Measurements from ENCODE around the gene RANBP10. TPM values are rescaled to one million over a fixed set of nuclear protein-coding genes. Genes with fewer than 3 reads are reported as not detected.

RANBP10 gene
- total and polyA plus RNA-seq, 2 donors (not counting 3 experiments of a cell fraction or from before 2014, with no cell fraction given) = 25.6 to 28.8 TPM

DNA sequence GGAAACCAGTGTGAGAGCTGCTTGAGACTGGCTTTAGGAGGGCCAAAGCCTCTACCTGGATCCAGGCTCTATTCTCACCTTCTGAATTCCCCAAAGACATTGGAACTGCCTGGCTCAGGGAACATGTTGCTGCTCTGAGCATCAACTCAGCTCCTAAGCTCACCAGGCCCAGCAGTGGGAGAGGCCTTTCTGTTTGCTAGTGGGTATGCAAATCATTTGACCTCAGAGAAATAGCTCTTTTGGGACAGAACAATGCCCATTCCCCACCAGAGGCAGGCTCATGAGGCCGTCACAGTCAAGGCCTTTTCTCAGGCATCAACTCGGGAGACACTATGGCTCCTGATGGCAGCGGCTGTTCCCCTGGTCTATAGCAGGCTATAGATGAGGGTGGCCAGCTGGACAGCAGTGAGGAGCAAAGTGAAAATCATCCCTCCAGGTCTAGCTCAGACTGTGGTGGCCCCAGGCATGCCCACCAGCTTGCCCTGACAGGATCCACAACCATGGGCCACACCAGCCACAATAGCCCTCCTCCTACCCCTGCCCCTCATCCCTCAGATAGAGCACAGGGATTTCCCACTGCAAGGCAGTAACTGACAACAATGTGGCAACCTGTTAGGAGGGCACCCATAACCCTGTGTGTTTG is 56.8 kb downstream of the RANBP10 start:
- Histone ChIP-seq H3K79me2 (ENCODE audit: control insufficient read depth, insufficient read depth, low read length) (no peaks in the 10 kb centered on the region), H3K4me2 (ENCODE audit: insufficient read depth, low read length) (no peak overlapping the region), H3K4me3 (replicated peaks in 1 of 3; ENCODE audit: insufficient read depth in 1 of 3, low read depth in 1 of 3, low read length in 3 of 3) (no peak overlapping the region), H4K20me1 (replicated peaks; ENCODE audit: control insufficient read depth, extremely low read depth, insufficient read depth, low read length) (no peaks in the 10 kb centered on the region), H3K4me1 (ENCODE audit: control insufficient read depth, extremely low read depth, insufficient read depth, low read length) (no peaks in the 10 kb centered on the region), H3K36me3 (ENCODE audit: control insufficient read depth in 2 of 2, extremely low read depth in 1 of 2, insufficient read depth in 2 of 2, low read length in 2 of 2) (no peaks in the 10 kb centered on the region), H3K9me3 (replicated peaks; ENCODE audit: control insufficient read depth, insufficient read depth, low read length) (no peaks in the 10 kb centered on the region), H3K27ac (ENCODE audit: insufficient read depth, low read depth, low read length) (no peak overlapping the region), H2AFZ (ENCODE audit: low read depth, low read length) (no peak overlapping the region), H3K27me3 (ENCODE audit: control insufficient read depth in 2 of 2, insufficient read depth in 2 of 2, low read length in 2 of 2) (no peaks in the 10 kb centered on the region), H3K9me1 (replicated peaks; ENCODE audit: control insufficient read depth, extremely low read depth, insufficient read depth, low read length) (no peaks in the 10 kb centered on the region), H3K9ac (replicated peaks; ENCODE audit: extremely low read depth, insufficient read depth, low read length) (no peak overlapping the region)
- DNase-seq (ENCODE audit: low read depth, low spot score) (no peak), FAIRE-seq (no peak)
- no peak for TF ChIP-seq GATA2 (IDR thresholded peaks at IDR 0.05; ENCODE audit: insufficient read depth, insufficient read length, low read depth, low read length)
- no peak for TF ChIP-seq FOS (IDR thresholded peaks at IDR 0.05; ENCODE audit: borderline replicate concordance, insufficient read depth, low read length)
- TF ChIP-seq POLR2AphosphoS5 (IDR thresholded peaks at IDR 0.05; ENCODE audit: insufficient read depth, low read depth, low read length) = no peak
- BruUV-seq (replicated peaks) = no TSS peak
- ChIA-PET CTCF (interaction anchor here (3.3 kb wide), 1 partner anchor 11 kb away, joined by 17 read pairs; no protein-coding TSS in a partner anchor), POLR2A (no interaction called here)
- dilution Hi-C loops (cut with MboI; ENCODE audit: extremely low pct_ligation_motif_present, low sequenced_read_pairs) = no loop called here
- intact Hi-C loops (cut with micrococcal nuclease) = no loop called here

DNA sequence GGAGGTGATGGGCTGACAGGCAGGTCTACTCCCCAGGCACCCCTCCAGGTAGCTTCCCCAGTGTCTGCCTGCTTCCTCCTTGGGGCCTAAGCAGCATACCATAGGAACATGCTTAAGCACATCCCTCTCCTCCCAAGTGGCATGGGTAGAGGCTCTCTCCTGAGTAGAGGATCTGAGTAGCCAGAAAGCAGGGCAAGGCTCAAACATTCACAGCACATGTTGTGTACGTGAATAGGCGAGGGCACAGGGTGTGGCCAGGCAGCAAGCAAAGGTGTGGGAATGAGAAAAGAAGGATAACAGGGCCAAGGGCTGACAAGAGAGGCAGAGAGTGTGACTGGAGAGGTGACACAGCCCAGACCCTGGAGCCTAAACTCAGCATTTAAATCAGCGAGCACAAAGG is 57.5 kb downstream of the RANBP10 start:
- Histone ChIP-seq H2AFZ (ENCODE audit: low read depth, low read length) (no peak overlapping the region), H3K9me1 (replicated peaks; ENCODE audit: control insufficient read depth, extremely low read depth, insufficient read depth, low read length) (no peaks in the 10 kb centered on the region), H3K27me3 (ENCODE audit: control insufficient read depth in 2 of 2, insufficient read depth in 2 of 2, low read length in 2 of 2) (no peaks in the 10 kb centered on the region), H3K9me3 (replicated peaks; ENCODE audit: control insufficient read depth, insufficient read depth, low read length) (no peaks in the 10 kb centered on the region), H3K4me2 (ENCODE audit: insufficient read depth, low read length) (no peak overlapping the region), H3K4me1 (ENCODE audit: control insufficient read depth, extremely low read depth, insufficient read depth, low read length) (no peaks in the 10 kb centered on the region), H3K27ac (ENCODE audit: insufficient read depth, low read depth, low read length) (no peak overlapping the region), H3K36me3 (ENCODE audit: control insufficient read depth in 2 of 2, extremely low read depth in 1 of 2, insufficient read depth in 2 of 2, low read length in 2 of 2) (peaks cover 1 to 6% of the 10 kb centered on the region in 2 experiments), H4K20me1 (replicated peaks; ENCODE audit: control insufficient read depth, extremely low read depth, insufficient read depth, low read length) (no peaks in the 10 kb centered on the region), H3K9ac (replicated peaks; ENCODE audit: extremely low read depth, insufficient read depth, low read length) (no peak overlapping the region), H3K4me3 (replicated peaks in 1 of 3; ENCODE audit: insufficient read depth in 1 of 3, low read depth in 1 of 3, low read length in 3 of 3) (no peak overlapping the region), H3K79me2 (ENCODE audit: control insufficient read depth, insufficient read depth, low read length) (no peaks in the 10 kb centered on the region)
- POLR2A ChIA-PET = no interaction called here
- CTCF ChIA-PET = interaction anchor here (1.8 to 3.3 kb wide), 2 partner anchors 9 to 12 kb away, joined by 6 to 17 read pairs; no protein-coding TSS in a partner anchor
- TF ChIP-seq, protein P1, sequence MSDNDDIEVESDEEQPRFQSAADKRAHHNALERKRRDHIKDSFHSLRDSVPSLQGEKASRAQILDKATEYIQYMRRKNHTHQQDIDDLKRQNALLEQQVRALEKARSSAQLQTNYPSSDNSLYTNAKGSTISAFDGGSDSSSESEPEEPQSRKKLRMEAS (IDR thresholded peaks at IDR 0.05; ENCODE audit: insufficient read depth, insufficient read length) = no peak
- no peak for TF ChIP-seq POLR2A (IDR thresholded peaks at IDR 0.05; ENCODE audit: low read depth, low read length)
- TF ChIP-seq, protein P2, sequence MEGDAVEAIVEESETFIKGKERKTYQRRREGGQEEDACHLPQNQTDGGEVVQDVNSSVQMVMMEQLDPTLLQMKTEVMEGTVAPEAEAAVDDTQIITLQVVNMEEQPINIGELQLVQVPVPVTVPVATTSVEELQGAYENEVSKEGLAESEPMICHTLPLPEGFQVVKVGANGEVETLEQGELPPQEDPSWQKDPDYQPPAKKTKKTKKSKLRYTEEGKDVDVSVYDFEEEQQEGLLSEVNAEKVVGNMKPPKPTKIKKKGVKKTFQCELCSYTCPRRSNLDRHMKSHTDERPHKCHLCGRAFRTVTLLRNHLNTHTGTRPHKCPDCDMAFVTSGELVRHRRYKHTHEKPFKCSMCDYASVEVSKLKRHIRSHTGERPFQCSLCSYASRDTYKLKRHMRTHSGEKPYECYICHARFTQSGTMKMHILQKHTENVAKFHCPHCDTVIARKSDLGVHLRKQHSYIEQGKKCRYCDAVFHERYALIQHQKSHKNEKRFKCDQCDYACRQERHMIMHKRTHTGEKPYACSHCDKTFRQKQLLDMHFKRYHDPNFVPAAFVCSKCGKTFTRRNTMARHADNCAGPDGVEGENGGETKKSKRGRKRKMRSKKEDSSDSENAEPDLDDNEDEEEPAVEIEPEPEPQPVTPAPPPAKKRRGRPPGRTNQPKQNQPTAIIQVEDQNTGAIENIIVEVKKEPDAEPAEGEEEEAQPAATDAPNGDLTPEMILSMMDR (IDR thresholded peaks at IDR 0.05; ENCODE audit: extremely low read depth in 1 of 2, insufficient read depth in 1 of 2, low read depth in 1 of 2, low read length in 2 of 2) = no peak
- no peak for TF ChIP-seq JUN (IDR thresholded peaks at IDR 0.05; ENCODE audit: borderline replicate concordance, insufficient read depth, insufficient read length, low read depth)
- TF ChIP-seq GATA2 (IDR thresholded peaks at IDR 0.05; ENCODE audit: insufficient read depth, insufficient read length, low read depth, low read length) = no peak
- TF ChIP-seq EZH2 (IDR thresholded peaks at IDR 0.05; ENCODE audit: borderline replicate concordance, low read depth, low read length, severe bottlenecking) = no peak
- TF ChIP-seq POLR2AphosphoS5 (IDR thresholded peaks at IDR 0.05; ENCODE audit: insufficient read depth, low read depth, low read length) = no peak
- no peak for TF ChIP-seq MYC (IDR thresholded peaks at IDR 0.05; ENCODE audit: low read depth, low read length)
- no peak for TF ChIP-seq FOS (IDR thresholded peaks at IDR 0.05; ENCODE audit: borderline replicate concordance, insufficient read depth, low read length)
- intact Hi-C loops (cut with micrococcal nuclease) = no loop called here
- FAIRE-seq (no peak), DNase-seq (ENCODE audit: low read depth, low spot score) (no peak)
- BruUV-seq (replicated peaks) = no TSS peak
- dilution Hi-C loops (cut with MboI; ENCODE audit: extremely low pct_ligation_motif_present, low sequenced_read_pairs) = no loop called here

All from endothelial cell of umbilical vein (primary cell).